IMR-90 (cell line): Measurements from ENCODE around the gene RELL1. TPM values are rescaled to one million over a fixed set of nuclear protein-coding genes. Genes with fewer than 3 reads are reported as not detected.

ENCODE experiments used
- ATAC-seq: fragments of 200-7000 bp; cut with Tn5 transposase; 2 replicates; pipeline ENCODE4 v1.9.1; 2020; ENCODE audit warnings: low read depth, mild to moderate bottlenecking, moderate library complexity
- BruUV-seq: library from RNA; stranded (reverse); fragments of 400-500 nt; replicated peaks from 2 replicates; lab custom pipeline; 2021; lab: Mats Ljungman, UMichigan
- CTCF ChIA-PET: fragments of 300-600 bp; formaldehyde crosslinking; extraction: SDS; loops from one replicate; lab custom pipeline; 2021; ENCODE audit warnings: antibody characterized with exemption; lab: Yijun Ruan, JAX
- POLR2A ChIA-PET: fragments of 300-600 bp; sonication (Branson Sonifier 250); formaldehyde crosslinking; loops from one replicate; lab custom pipeline; 2022; ENCODE audit warnings: antibody characterized with exemption; ENCODE audit not compliant: unreplicated experiment; lab: Charles Lee
- DNase-seq: peaks from one replicate; pipeline ENCODE4 v3.0.0; 2013
- H2AFZ ChIP-seq: replicated peaks from 2 replicates; pipeline ENCODE3; 2013; ENCODE audit warnings: low read length, mild to moderate bottlenecking; ENCODE audit not compliant: poor library complexity
- H2AK5ac ChIP-seq: 2 replicates; pipeline ENCODE4 v1.6.1; 2013; ENCODE audit warnings: low read depth, low read length, inconsistent platforms
- H2AK9ac ChIP-seq: replicated peaks from 2 replicates; pipeline ENCODE3; 2013; ENCODE audit warnings: mild to moderate bottlenecking, low read depth, low read length, moderate library complexity; ENCODE audit not compliant: poor library complexity
- H2BK120ac ChIP-seq: 2 replicates; pipeline ENCODE4 v1.6.1; 2013; ENCODE audit warnings: low read depth, low read length, inconsistent platforms
- H2BK15ac ChIP-seq: 3 replicates; pipeline ENCODE4 v1.6.1; 2013; ENCODE audit warnings: low read depth, low read length, inconsistent platforms
- H2BK20ac ChIP-seq: 2 replicates; pipeline ENCODE4 v1.6.1; 2013; ENCODE audit warnings: low read depth, mild to moderate bottlenecking, inconsistent platforms, low read length, moderate library complexity
- H2BK5ac ChIP-seq: 2 replicates; pipeline ENCODE4 v1.6.1; 2013; ENCODE audit warnings: mild to moderate bottlenecking, low read depth, low read length, inconsistent platforms; ENCODE audit not compliant: poor library complexity, severe bottlenecking
- H3K14ac ChIP-seq: replicated peaks from 2 replicates; pipeline ENCODE4 v1.6.1; 2013; ENCODE audit warnings: low read depth, low read length, inconsistent platforms
- H3K18ac ChIP-seq: 2 replicates; pipeline ENCODE4 v1.6.1; 2013; ENCODE audit warnings: low read depth, low read length, control low read depth
- H3K23ac ChIP-seq: 2 replicates; pipeline ENCODE4 v1.6.1; 2013; ENCODE audit warnings: low read depth, low read length, inconsistent platforms
- H3K27ac ChIP-seq: 2 replicates; pipeline ENCODE4 v1.5.1; 2013; ENCODE audit warnings: mild to moderate bottlenecking, control low read depth, low read length; ENCODE audit not compliant: insufficient read depth
- H3K27me3 ChIP-seq: 2 replicates; pipeline ENCODE4 v1.6.1; 2013; ENCODE audit warnings: low read length; ENCODE audit not compliant: control insufficient read depth, insufficient read depth
- H3K36me3 ChIP-seq: 2 replicates; pipeline ENCODE4 v1.6.1; 2013; ENCODE audit warnings: low read length, mixed read lengths; ENCODE audit not compliant: control insufficient read depth, insufficient read depth
- H3K4ac ChIP-seq: 2 replicates; pipeline ENCODE4 v1.6.1; 2013; ENCODE audit warnings: low read depth, low read length, inconsistent platforms
- H3K4me1 ChIP-seq: 2 replicates; pipeline ENCODE4 v1.6.1; 2013; ENCODE audit warnings: low read length, mixed read lengths; ENCODE audit not compliant: control insufficient read depth, insufficient read depth
- H3K4me2 ChIP-seq: 2 replicates; pipeline ENCODE4 v1.6.1; 2013; ENCODE audit warnings: low read depth, mild to moderate bottlenecking, control low read depth, low read length, moderate library complexity
- H3K4me3 ChIP-seq: 2 replicates; pipeline ENCODE4 v1.5.1; 2013; ENCODE audit warnings: low read depth, mild to moderate bottlenecking, control low read depth, low read length, moderate library complexity; ENCODE audit not compliant: insufficient read depth
- H3K56ac ChIP-seq: 2 replicates; pipeline ENCODE4 v1.6.1; 2013; ENCODE audit warnings: low read length, inconsistent platforms; ENCODE audit not compliant: insufficient read depth; ENCODE audit errors: extremely low read depth
- H3K79me1 ChIP-seq, 2 experiments: 2 replicates each; pipeline ENCODE4 v1.6.1; 2013; ENCODE audit warnings: low read length in 2 of 2, inconsistent platforms in 1 of 2, low read depth in 1 of 2
- H3K9ac ChIP-seq: 2 replicates; pipeline ENCODE4 v1.6.1; 2013; ENCODE audit warnings: low read depth, low read length, control low read depth
- H3K9me1 ChIP-seq: 2 replicates; pipeline ENCODE4 v1.6.1; 2013; ENCODE audit warnings: low read length, inconsistent platforms; ENCODE audit not compliant: insufficient read depth
- H3K9me3 ChIP-seq: 2 replicates; pipeline ENCODE4 v1.6.1; 2013; ENCODE audit warnings: low read length; ENCODE audit not compliant: control insufficient read depth, insufficient read depth
- H4K20me1 ChIP-seq: 2 replicates; pipeline ENCODE4 v1.6.1; 2013; ENCODE audit warnings: low read length, inconsistent platforms; ENCODE audit not compliant: insufficient read depth
- H4K5ac ChIP-seq: 2 replicates; pipeline ENCODE4 v1.6.1; 2013; ENCODE audit warnings: mild to moderate bottlenecking, low read depth, low read length, control low read depth
- H4K8ac ChIP-seq, 2 experiments: 2 replicates each; pipeline ENCODE4 v1.6.1; 2013; ENCODE audit warnings: low read depth in 2 of 2, low read length in 2 of 2, control low read depth in 1 of 2, inconsistent platforms in 1 of 2
- H4K91ac ChIP-seq: 2 replicates; pipeline ENCODE4 v1.6.1; 2013; ENCODE audit warnings: low read depth, low read length, inconsistent platforms; ENCODE audit not compliant: insufficient read depth
- BHLHE40 ChIP-seq: fragments of 150-350 bp; IDR thresholded peaks from 2 replicates; pipeline ENCODE4 v1.6.1; 2016; ENCODE audit warnings: mild to moderate bottlenecking, low read depth, low read length
- FOS ChIP-seq: fragments of 150-350 bp; IDR thresholded peaks from 2 replicates; pipeline ENCODE4 v1.6.1; 2016; ENCODE audit warnings: low read depth, low read length
- MXI1 ChIP-seq: IDR thresholded peaks from 2 replicates; pipeline ENCODE4 v1.6.1; 2012; ENCODE audit warnings: low read depth, mild to moderate bottlenecking, low read length, moderate library complexity, borderline replicate concordance
- RCOR1 ChIP-seq: IDR thresholded peaks from 2 replicates; pipeline ENCODE4 v1.6.1; 2012; ENCODE audit warnings: mild to moderate bottlenecking, low read length, improper control_type of control experiment; ENCODE audit not compliant: insufficient replicate concordance
- RFX5 ChIP-seq: IDR thresholded peaks from 2 replicates; pipeline ENCODE4 v1.8.0; 2012; ENCODE audit warnings: low read depth, mild to moderate bottlenecking, low read length, moderate library complexity
- WGBS, 2 experiments: methylation state at CpG; one replicate each; pipeline versions ENCODE4 v1.1.5 to v1.1.7; 2013; ENCODE audit warnings: missing lambda C conversion rate in 2 of 2; ENCODE audit not compliant: insufficient read length in 1 of 2; ENCODE audit errors: extremely low coverage in 2 of 2; 5-methylcytosine and 5-hydroxymethylcytosine counted together
- dilution Hi-C: fragments of 300-500 bp; cut with HindIII; formaldehyde crosslinking; loops from one replicate; pipeline ENCODE4 v1.14.3; 2018; ENCODE audit warnings: low sequenced_read_pairs; ENCODE audit not compliant: unreplicated experiment
- in situ Hi-C: fragments of 300-500 bp; cut with MboI; formaldehyde crosslinking; loops from 3 replicates; pipeline ENCODE4 v1.14.3; 2019; ENCODE audit warnings: low sequenced_read_pairs, inconsistent platforms, mixed read lengths
- intact Hi-C: fragments of 100-400 bp; cut with micrococcal nuclease; formaldehyde crosslinking; loops from 2 replicates; pipeline ENCODE4 v1.10.0; 2022
- polyA plus RNA-seq, 3 experiments: library from polyadenylated mRNA; depleted of rRNA; stranded (reverse); fragments of >200 nt; gene quantifications; 2 replicates each; pipeline ENCODE4 v1.2.3, GENCODE V29; 2012; ENCODE audit warnings: low replicate concordance in 1 of 3
- total RNA-seq: library from RNA; depleted of rRNA; stranded (reverse); fragments of >200 nt; gene quantifications from 2 replicates; pipeline ENCODE4 v1.2.3, GENCODE V29; 2012
- TF ChIP-seq, protein P1 (sequence below): fragments of 150-350 bp; IDR thresholded peaks from 2 replicates; pipeline ENCODE4 v1.6.1; 2016; ENCODE audit warnings: low read depth, mild to moderate bottlenecking, low read length, moderate library complexity, borderline replicate concordance

RELL1 gene
- total and polyA plus RNA-seq, 2 of the 4 experiments (the other 2 are of a cell fraction), result 6.8 to 39.6 TPM

DNA sequence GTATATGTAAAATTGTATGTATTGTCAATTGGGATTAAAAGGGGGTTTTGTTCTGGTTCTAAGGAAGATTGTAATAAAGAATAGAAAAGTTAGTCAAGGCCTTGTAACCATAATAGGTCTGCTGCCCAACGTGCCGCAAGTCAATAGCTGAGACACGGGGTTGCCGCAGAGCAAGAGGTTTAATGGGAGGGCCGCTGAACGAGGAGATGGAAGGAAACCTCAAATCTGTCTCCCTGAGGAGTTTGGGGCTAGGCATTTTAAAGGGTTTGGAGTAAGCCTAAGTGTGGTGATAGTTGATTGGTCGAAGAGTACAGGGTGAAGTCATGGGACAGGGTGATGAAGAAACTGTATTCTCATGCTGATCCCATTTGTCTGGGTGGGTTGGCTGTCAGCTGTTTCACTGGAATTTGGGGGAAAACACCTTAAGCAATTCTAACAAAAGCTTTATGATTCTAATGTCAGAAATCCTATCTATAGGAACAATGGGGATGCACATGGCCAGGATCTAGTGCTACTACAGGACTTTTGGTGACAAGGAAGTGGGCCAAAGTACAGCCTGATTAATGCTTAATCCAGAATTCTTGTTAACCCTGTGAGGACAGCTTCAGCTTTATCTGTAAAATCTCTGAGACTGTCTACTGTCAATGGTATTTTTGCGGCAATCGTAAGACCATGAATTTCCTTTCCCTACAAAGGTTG lies 86.9 kb downstream of the RELL1 start:
- Histone ChIP-seq H3K9me1 (no peaks in the 10 kb centered on the region), H2AK5ac (no peak overlapping the region), H2BK120ac (no peak overlapping the region), H3K23ac (no peak overlapping the region), H4K8ac (no peak overlapping the region), H4K20me1 (no peaks in the 10 kb centered on the region), H2AFZ (no peak overlapping the region), H3K4ac (no peak overlapping the region), H2BK15ac (no peak overlapping the region), H3K4me3 (no peak overlapping the region), H2BK20ac (no peak overlapping the region), H3K56ac (no peak overlapping the region), H2BK5ac (no peak overlapping the region), H3K27me3 (no peaks in the 10 kb centered on the region), H4K5ac (no peak overlapping the region), H3K36me3 (no peaks in the 10 kb centered on the region), H3K9me3 (no peaks in the 10 kb centered on the region), H3K14ac (no peak overlapping the region), H3K9ac (no peak overlapping the region), H3K4me2 (no peak overlapping the region), H3K79me1 (no peaks in the 10 kb centered on the region), H3K27ac (no peak overlapping the region), H2AK9ac (no peak overlapping the region), H3K4me1 (no peaks in the 10 kb centered on the region; the same call in 1 of the 2 replicates), H4K91ac (no peak overlapping the region), H3K18ac (no peak overlapping the region)
- CTCF ChIA-PET, result interaction anchor here (0.6 to 1.0 kb wide), 2 partner anchors 203 to 249 kb away, joined by 3 to 4 read pairs; no protein-coding TSS in a partner anchor
- dilution Hi-C loops, result no loop called here
- in situ Hi-C loops, result no loop called here
- BruUV-seq, result no TSS peak
- DNase-seq, result no peak
- TF ChIP-seq RCOR1 (no peak), BHLHE40 (no peak), FOS (no peak), MXI1 (no peak), RFX5 (no peak)
- TF ChIP-seq, protein P1, sequence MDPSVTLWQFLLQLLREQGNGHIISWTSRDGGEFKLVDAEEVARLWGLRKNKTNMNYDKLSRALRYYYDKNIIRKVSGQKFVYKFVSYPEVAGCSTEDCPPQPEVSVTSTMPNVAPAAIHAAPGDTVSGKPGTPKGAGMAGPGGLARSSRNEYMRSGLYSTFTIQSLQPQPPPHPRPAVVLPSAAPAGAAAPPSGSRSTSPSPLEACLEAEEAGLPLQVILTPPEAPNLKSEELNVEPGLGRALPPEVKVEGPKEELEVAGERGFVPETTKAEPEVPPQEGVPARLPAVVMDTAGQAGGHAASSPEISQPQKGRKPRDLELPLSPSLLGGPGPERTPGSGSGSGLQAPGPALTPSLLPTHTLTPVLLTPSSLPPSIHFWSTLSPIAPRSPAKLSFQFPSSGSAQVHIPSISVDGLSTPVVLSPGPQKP, result no peak
- POLR2A ChIA-PET, result no interaction called here
- ATAC-seq, result no peak
- WGBS, 2 experiments, result 92% methylated on average over 5 of the region's 9 CpGs; no CpG with 5 or more reads in 1 of the 2 experiments
- intact Hi-C loops, result no loop called here
